SK-N-SH (cell line): ENCODE results near the gene BMP2K. TPM values are rescaled to one million over a fixed set of nuclear protein-coding genes. Genes with fewer than 3 reads are reported as not detected.

Source experiments
- CTCF ChIA-PET: fragments of 300-600, 350-600 bp; formaldehyde crosslinking; extraction: SDS; loops from one replicate; lab custom pipeline; 2021; lab: Yijun Ruan, JAX
- POLR2A ChIA-PET: fragments of 350-600 bp; sonication (Branson Sonifier 250); formaldehyde crosslinking; extraction: SDS; loops from one replicate; lab custom pipeline; 2020; ENCODE audit warnings: antibody characterized with exemption, inconsistent platforms; lab: Yijun Ruan, JAX
- DNase-seq: peaks from one replicate; pipeline ENCODE4 v3.0.0; 2012
- H2AFZ ChIP-seq: fragments of 200-600 bp; sonication (generic); 2 replicates; pipeline ENCODE4 v1.8.1; 2016; ENCODE audit warnings: antibody characterized with exemption, mild to moderate bottlenecking, low read depth
- H3F3A ChIP-seq: fragments of 200-600 bp; sonication (generic); replicated peaks from 2 replicates; pipeline ENCODE3; 2016; ENCODE audit warnings: antibody characterized with exemption, mild to moderate bottlenecking; ENCODE audit not compliant: insufficient read depth
- H3K27ac ChIP-seq, 2 experiments: fragments of 200-500 bp in 1 of 2; fragments of 200-600 bp in 1 of 2; sonication (Bioruptor generic) in 1 of 2; sonication (generic), shearing (Covaris generic) in 1 of 2; 2 replicates each; pipeline versions ENCODE4 v1.5.1 to v1.6.1; 2014 to 2016; ENCODE audit warnings: low read depth in 2 of 2, inconsistent platforms in 1 of 2, low read length in 1 of 2, mild to moderate bottlenecking in 1 of 2, mixed read lengths in 1 of 2
- H3K27me3 ChIP-seq: fragments of 200-600 bp; sonication (generic), shearing (Covaris generic); 2 replicates; pipeline ENCODE4 v1.6.1; 2016; ENCODE audit warnings: mixed run types; ENCODE audit not compliant: insufficient read depth
- H3K36me3 ChIP-seq, 2 experiments: fragments of 200-500 bp in 1 of 2; fragments of 200-600 bp in 1 of 2; sonication (Bioruptor generic) in 1 of 2; sonication (generic) in 1 of 2; replicated peaks in 1 of 2; 2 replicates each; pipeline versions ENCODE3 to v1.5.1; 2014 to 2016; ENCODE audit warnings: low read length in 1 of 2, mild to moderate bottlenecking in 1 of 2; ENCODE audit not compliant: insufficient read depth in 2 of 2, control insufficient read depth in 1 of 2
- H3K4me1 ChIP-seq, 2 experiments: fragments of 200-500 bp in 1 of 2; fragments of 200-600 bp in 1 of 2; sonication (Bioruptor generic) in 1 of 2; sonication (generic), shearing (Covaris generic) in 1 of 2; 2 replicates each; pipeline versions ENCODE4 v1.5.1 to v1.6.1; 2014 to 2016; ENCODE audit warnings: low read depth in 1 of 2, low read length in 1 of 2, mixed run types in 1 of 2; ENCODE audit not compliant: insufficient read depth in 2 of 2, control insufficient read depth in 1 of 2
- H3K4me2 ChIP-seq: fragments of 200-600 bp; sonication (generic), shearing (Covaris generic); 2 replicates; pipeline ENCODE4 v1.6.1; 2017; ENCODE audit warnings: mixed run types
- H3K4me3 ChIP-seq, 2 experiments: fragments of 200-500 bp in 1 of 2; fragments of 200-600 bp in 1 of 2; sonication (Bioruptor generic) in 1 of 2; sonication (generic), shearing (Covaris generic) in 1 of 2; 2 replicates each; pipeline versions ENCODE4 v1.5.1 to v1.8.1; 2014 to 2016; ENCODE audit warnings: low read depth in 2 of 2, inconsistent platforms in 1 of 2, low read length in 1 of 2, mild to moderate bottlenecking in 1 of 2, mixed read lengths in 1 of 2, moderate library complexity in 1 of 2
- H3K79me2 ChIP-seq: fragments of 200-600 bp; sonication (generic); 2 replicates; pipeline ENCODE4 v1.8.1; 2017; ENCODE audit warnings: mild to moderate bottlenecking; ENCODE audit not compliant: insufficient read depth
- H3K9ac ChIP-seq: fragments of 200-600 bp; sonication (generic); 2 replicates; pipeline ENCODE4 v1.6.1; 2017; ENCODE audit warnings: mixed run types
- H3K9me2 ChIP-seq: fragments of 200-600 bp; sonication (generic); 2 replicates; pipeline ENCODE4 v1.6.1; 2017; ENCODE audit warnings: mixed run types
- H3K9me3 ChIP-seq: fragments of 200-600 bp; sonication (generic); 2 replicates; pipeline ENCODE4 v1.6.1; 2017; ENCODE audit warnings: mixed run types, mild to moderate bottlenecking, moderate library complexity
- H4K20me1 ChIP-seq: fragments of 200-600 bp; sonication (generic); 2 replicates; pipeline ENCODE4 v1.6.1; 2017; ENCODE audit warnings: mild to moderate bottlenecking, mixed run types; ENCODE audit not compliant: insufficient read depth
- CHD2 ChIP-seq: fragments of 150-350 bp; IDR thresholded peaks from 2 replicates; pipeline ENCODE4 v1.6.1; 2018; ENCODE audit warnings: low read length; ENCODE audit not compliant: partially characterized antibody
- FOSL2 ChIP-seq: IDR thresholded peaks from 2 replicates; pipeline ENCODE4 v1.4.0; 2012; ENCODE audit warnings: low read depth, mild to moderate bottlenecking, moderate library complexity, borderline replicate concordance
- GABPA ChIP-seq: IDR thresholded peaks from 2 replicates; pipeline ENCODE4 v1.4.0; 2012; ENCODE audit warnings: low read depth, mild to moderate bottlenecking
- MEF2A ChIP-seq: IDR thresholded peaks from 2 replicates; pipeline ENCODE4 v1.4.0; 2012; ENCODE audit warnings: low read depth, borderline replicate concordance
- NFIC ChIP-seq: IDR thresholded peaks from 2 replicates; pipeline ENCODE4 v1.4.0; 2012; ENCODE audit warnings: borderline replicate concordance
- POLR2AphosphoS5 ChIP-seq: IDR thresholded peaks from 2 replicates; pipeline ENCODE4 v1.6.1; 2012; ENCODE audit warnings: low read depth, low read length
- RAD21 ChIP-seq: IDR thresholded peaks from 2 replicates; pipeline ENCODE4 v1.6.1; 2012; ENCODE audit warnings: mild to moderate bottlenecking, low read length
- TAF1 ChIP-seq: IDR thresholded peaks from 2 replicates; pipeline ENCODE4 v1.6.1; 2012; ENCODE audit warnings: low read depth, mild to moderate bottlenecking, low read length, moderate library complexity, borderline replicate concordance
- TCF12 ChIP-seq: IDR thresholded peaks from 2 replicates; pipeline ENCODE4 v1.4.0; 2012
- YY1 ChIP-seq: IDR thresholded peaks from 2 replicates; pipeline ENCODE4 v1.4.0; 2012; ENCODE audit warnings: low read depth, mild to moderate bottlenecking
- WGBS: methylation state at CpG from one replicate; pipeline ENCODE4 v1.1.6; 2017; ENCODE audit warnings: low lambda C conversion rate; 5-methylcytosine and 5-hydroxymethylcytosine counted together
- polyA plus RNA-seq, 3 experiments: library from polyadenylated mRNA; depleted of rRNA; stranded (reverse); fragments of >200 nt; gene quantifications; 2 replicates each; pipeline ENCODE4 v1.2.3, GENCODE V29; 2012
- TF ChIP-seq, protein P1 (sequence below): IDR thresholded peaks from 2 replicates; pipeline ENCODE4 v1.6.1; 2012; ENCODE audit warnings: mild to moderate bottlenecking, low read depth, low read length, moderate library complexity
- TF ChIP-seq, protein P2 (sequence below): IDR thresholded peaks from 2 replicates; pipeline ENCODE4 v1.4.0; 2012; ENCODE audit warnings: low read depth, borderline replicate concordance

Gene BMP2K
- polyA plus RNA-seq, 1 of the 3 experiments (the other 2 are of a cell fraction), result 7.2 TPM

DNA sequence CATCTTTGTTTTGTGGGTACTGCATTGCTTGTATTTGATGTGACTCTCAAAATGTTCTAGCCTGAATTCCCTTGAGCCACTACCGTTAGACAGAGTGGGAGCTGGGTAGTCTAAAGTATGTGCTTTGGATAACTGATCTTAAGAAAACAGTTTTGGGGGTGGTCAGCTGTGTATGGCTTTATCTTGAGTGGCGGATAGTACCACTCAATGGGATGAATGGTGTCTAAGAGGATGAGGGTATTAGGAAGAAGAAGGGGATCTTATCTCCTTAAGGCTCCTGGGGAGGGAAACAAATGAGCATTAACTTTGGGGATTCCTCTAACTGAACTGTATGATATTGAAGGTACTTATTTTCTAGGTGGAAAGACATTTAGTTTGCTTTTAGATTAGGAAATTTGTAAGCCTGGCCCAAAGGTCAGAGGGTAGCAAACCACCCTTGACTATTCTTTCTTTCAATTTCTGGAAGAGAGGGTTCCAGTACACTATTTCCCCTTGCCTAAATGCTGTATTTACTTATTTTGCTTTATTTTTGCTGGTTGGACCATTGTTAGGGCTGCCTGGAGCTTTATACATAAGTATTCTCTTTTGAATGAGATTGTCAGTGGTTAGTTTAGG is 11.3 kb downstream of the BMP2K start:
- ChIA-PET CTCF (interaction anchor here (1.2 kb wide), 1 partner anchor 10 kb away, joined by 3 read pairs; no protein-coding TSS in a partner anchor), POLR2A (no interaction called here)
- Histone ChIP-seq H3K4me3 (no peak overlapping the region), H3K79me2 (peaks cover 98% of the 10 kb centered on the region), H3K4me2 (no peak overlapping the region), H3K4me1 (no peaks in the 10 kb centered on the region; a peak in 2 of 4 replicates), H2AFZ (no peak overlapping the region), H3K36me3 (no peaks in the 10 kb centered on the region), H3K9me3 (no peaks in the 10 kb centered on the region), H3K9ac (no peak overlapping the region), H3K9me2 (no peaks in the 10 kb centered on the region), H3F3A (peaks cover 16% of the 10 kb centered on the region), H4K20me1 (no peaks in the 10 kb centered on the region), H3K27me3 (no peaks in the 10 kb centered on the region), H3K27ac (no peak overlapping the region)
- TF ChIP-seq RAD21, result no peak
- no peak for TF ChIP-seq YY1
- TF ChIP-seq, protein P1, sequence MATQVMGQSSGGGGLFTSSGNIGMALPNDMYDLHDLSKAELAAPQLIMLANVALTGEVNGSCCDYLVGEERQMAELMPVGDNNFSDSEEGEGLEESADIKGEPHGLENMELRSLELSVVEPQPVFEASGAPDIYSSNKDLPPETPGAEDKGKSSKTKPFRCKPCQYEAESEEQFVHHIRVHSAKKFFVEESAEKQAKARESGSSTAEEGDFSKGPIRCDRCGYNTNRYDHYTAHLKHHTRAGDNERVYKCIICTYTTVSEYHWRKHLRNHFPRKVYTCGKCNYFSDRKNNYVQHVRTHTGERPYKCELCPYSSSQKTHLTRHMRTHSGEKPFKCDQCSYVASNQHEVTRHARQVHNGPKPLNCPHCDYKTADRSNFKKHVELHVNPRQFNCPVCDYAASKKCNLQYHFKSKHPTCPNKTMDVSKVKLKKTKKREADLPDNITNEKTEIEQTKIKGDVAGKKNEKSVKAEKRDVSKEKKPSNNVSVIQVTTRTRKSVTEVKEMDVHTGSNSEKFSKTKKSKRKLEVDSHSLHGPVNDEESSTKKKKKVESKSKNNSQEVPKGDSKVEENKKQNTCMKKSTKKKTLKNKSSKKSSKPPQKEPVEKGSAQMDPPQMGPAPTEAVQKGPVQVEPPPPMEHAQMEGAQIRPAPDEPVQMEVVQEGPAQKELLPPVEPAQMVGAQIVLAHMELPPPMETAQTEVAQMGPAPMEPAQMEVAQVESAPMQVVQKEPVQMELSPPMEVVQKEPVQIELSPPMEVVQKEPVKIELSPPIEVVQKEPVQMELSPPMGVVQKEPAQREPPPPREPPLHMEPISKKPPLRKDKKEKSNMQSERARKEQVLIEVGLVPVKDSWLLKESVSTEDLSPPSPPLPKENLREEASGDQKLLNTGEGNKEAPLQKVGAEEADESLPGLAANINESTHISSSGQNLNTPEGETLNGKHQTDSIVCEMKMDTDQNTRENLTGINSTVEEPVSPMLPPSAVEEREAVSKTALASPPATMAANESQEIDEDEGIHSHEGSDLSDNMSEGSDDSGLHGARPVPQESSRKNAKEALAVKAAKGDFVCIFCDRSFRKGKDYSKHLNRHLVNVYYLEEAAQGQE, result no peak
- WGBS, result 96% methylated on average over 2 of the region's 2 CpGs
- no peak for DNase-seq

DNA sequence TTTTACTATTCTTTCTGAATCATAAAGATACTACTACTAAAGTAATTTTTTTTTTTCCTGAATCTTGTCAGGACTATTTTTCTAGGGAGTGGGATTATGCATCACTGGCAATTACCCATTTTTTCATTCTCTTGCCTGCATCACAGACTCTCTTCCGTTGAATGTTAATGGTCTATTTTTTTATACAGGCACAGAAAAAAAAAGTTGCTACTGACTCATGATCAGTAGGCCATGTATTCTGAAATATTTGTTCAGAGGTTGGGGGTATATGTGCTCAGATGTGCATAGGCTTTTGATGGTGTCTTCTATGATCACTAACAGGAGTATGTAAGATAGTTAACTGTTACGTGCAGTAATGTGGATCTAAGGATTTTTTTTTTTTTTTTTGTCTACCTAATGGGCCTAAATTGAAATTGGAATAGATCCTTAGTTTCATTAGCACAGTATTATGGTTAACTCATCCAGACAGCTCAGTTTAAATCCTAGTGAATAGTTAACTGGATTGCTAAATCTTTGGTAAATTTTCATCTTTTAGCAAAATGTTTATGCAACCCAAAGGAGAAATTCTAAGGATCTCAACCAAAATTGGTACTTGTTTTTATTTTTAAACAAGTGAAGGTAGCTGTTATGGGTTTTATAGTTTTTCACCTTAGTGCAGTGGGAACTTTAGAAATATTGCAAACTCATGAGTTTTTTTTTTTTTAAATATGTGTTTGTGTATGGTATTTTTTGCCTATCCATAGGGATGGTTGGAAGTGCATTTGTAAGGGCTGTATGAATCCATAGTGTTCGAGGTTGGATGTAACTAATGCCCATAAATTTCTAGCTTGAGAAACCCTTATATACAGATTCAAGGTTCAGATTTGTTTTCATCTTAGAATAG is 12.1 kb downstream of the BMP2K start:
- DNase-seq, result no peak

More for the DNA sequence above, 12.1 kb downstream of the BMP2K start:
- H3K9me2 ChIP-seq, result no peaks in the 10 kb centered on the region
- no peaks in the 10 kb centered on the region for H3K36me3 ChIP-seq
- CTCF ChIA-PET, result interaction anchor here (1.2 kb wide), 1 partner anchor 10 kb away, joined by 3 read pairs; no protein-coding TSS in a partner anchor
- no peaks in the 10 kb centered on the region; a peak in 2 of 4 replicates for H3K4me1 ChIP-seq
- no peaks in the 10 kb centered on the region for H4K20me1 ChIP-seq
- peaks cover 98% of the 10 kb centered on the region for H3K79me2 ChIP-seq
- no peak overlapping the region for H2AFZ ChIP-seq
- no peaks in the 10 kb centered on the region for H3K27me3 ChIP-seq
- no peak overlapping the region for H3K4me2 ChIP-seq
- TF ChIP-seq POLR2AphosphoS5 (no peak), NFIC (no peak), FOSL2 (no peak), MEF2A (no peak), CHD2 (no peak), TAF1 (no peak), TCF12 (no peak), GABPA (no peak)
- TF ChIP-seq, protein P1, result no peak
- TF ChIP-seq, protein P2, sequence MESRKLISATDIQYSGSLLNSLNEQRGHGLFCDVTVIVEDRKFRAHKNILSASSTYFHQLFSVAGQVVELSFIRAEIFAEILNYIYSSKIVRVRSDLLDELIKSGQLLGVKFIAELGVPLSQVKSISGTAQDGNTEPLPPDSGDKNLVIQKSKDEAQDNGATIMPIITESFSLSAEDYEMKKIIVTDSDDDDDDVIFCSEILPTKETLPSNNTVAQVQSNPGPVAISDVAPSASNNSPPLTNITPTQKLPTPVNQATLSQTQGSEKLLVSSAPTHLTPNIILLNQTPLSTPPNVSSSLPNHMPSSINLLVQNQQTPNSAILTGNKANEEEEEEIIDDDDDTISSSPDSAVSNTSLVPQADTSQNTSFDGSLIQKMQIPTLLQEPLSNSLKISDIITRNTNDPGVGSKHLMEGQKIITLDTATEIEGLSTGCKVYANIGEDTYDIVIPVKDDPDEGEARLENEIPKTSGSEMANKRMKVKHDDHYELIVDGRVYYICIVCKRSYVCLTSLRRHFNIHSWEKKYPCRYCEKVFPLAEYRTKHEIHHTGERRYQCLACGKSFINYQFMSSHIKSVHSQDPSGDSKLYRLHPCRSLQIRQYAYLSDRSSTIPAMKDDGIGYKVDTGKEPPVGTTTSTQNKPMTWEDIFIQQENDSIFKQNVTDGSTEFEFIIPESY, result no peak
- TF ChIP-seq, all 33 proteins: peak for 0
- Histone ChIP-seq H3F3A (peaks cover 16% of the 10 kb centered on the region), H3K4me3 (no peak overlapping the region), H3K27ac (no peak overlapping the region), H3K9me3 (no peaks in the 10 kb centered on the region), H3K9ac (no peak overlapping the region)
- POLR2A ChIA-PET, result interaction anchor here (0.6 kb wide), 1 partner anchor 12 kb away, joined by 4 read pairs; the partner anchor contains the start of gene BMP2K
- 90% methylated on average over 3 of the region's 3 CpGs for WGBS
